GM23338 (cell line): Measurements from ENCODE around the gene CXADR. TPM values are rescaled to one million over a fixed set of nuclear protein-coding genes. Genes with fewer than 3 reads are reported as not detected.

Experiments used
- ATAC-seq: fragments of 200-7000 bp; cut with Tn5 transposase; 3 replicates; pipeline ENCODE4 v1.9.1; 2020
- DNase-seq: peaks from one replicate; pipeline ENCODE4 v3.0.0-alpha.2; 2015; ENCODE audit warnings: low spot score
- H2AFZ ChIP-seq: fragments of 200-600 bp; sonication (generic); 2 replicates; pipeline ENCODE4 v1.8.0; 2016; ENCODE audit warnings: antibody characterized with exemption, mild to moderate bottlenecking, moderate library complexity
- H3F3A ChIP-seq: fragments of 200-600 bp; sonication (generic); replicated peaks from 2 replicates; pipeline ENCODE4 v1.8.0; 2017; ENCODE audit warnings: antibody characterized with exemption, mixed run types, low read depth
- H3K27ac ChIP-seq: fragments of 200-600 bp; sonication (generic); 2 replicates; pipeline ENCODE4 v1.6.1; 2016; ENCODE audit warnings: low read depth
- H3K27me3 ChIP-seq: fragments of 200-600 bp; sonication (generic); 2 replicates; pipeline ENCODE4 v1.8.0; 2016; ENCODE audit warnings: mild to moderate bottlenecking, mixed run types, moderate library complexity; ENCODE audit not compliant: insufficient read depth
- H3K36me3 ChIP-seq: fragments of 200-600 bp; sonication (generic); 2 replicates; pipeline ENCODE4 v1.8.0; 2016; ENCODE audit warnings: mild to moderate bottlenecking; ENCODE audit not compliant: insufficient read depth
- H3K4me1 ChIP-seq: fragments of 200-600 bp; sonication (generic); 2 replicates; pipeline ENCODE4 v1.8.0; 2016; ENCODE audit warnings: mild to moderate bottlenecking, moderate library complexity; ENCODE audit not compliant: insufficient read depth
- H3K4me2 ChIP-seq: fragments of 200-600 bp; sonication (generic); 2 replicates; pipeline ENCODE4 v1.7.1; 2017; ENCODE audit warnings: mixed run types
- H3K4me3 ChIP-seq: fragments of 200-600 bp; sonication (generic); 2 replicates; pipeline ENCODE4 v1.6.1; 2016; ENCODE audit warnings: mixed run types
- H3K79me2 ChIP-seq: fragments of 200-600 bp; sonication (generic); replicated peaks from 2 replicates; pipeline ENCODE4 v1.8.0; 2017; ENCODE audit warnings: mild to moderate bottlenecking; ENCODE audit not compliant: insufficient read depth
- H3K9me2 ChIP-seq: fragments of 200-600 bp; sonication (generic); 2 replicates; pipeline ENCODE4 v1.8.0; 2017; ENCODE audit not compliant: insufficient read depth
- H4K20me1 ChIP-seq: fragments of 200-600 bp; sonication (generic); replicated peaks from 2 replicates; pipeline ENCODE4 v1.8.0; 2017; ENCODE audit warnings: mild to moderate bottlenecking; ENCODE audit not compliant: insufficient read depth
- H3K27ac Mint-ChIP-seq: 2 replicates; pipeline ENCODE4 v1.8.0; 2020; ENCODE audit warnings: inconsistent platforms, mild to moderate bottlenecking, moderate library complexity, mixed read lengths
- H3K27me3 Mint-ChIP-seq: 3 replicates; pipeline ENCODE4 v1.8.0; 2022; ENCODE audit warnings: low read depth, mild to moderate bottlenecking, moderate library complexity, mixed read lengths, inconsistent platforms; ENCODE audit not compliant: insufficient read depth, poor library complexity
- H3K36me3 Mint-ChIP-seq: 3 replicates; pipeline ENCODE4 v1.8.0; 2021; ENCODE audit warnings: low read depth, mild to moderate bottlenecking, inconsistent platforms, moderate library complexity, mixed read lengths
- H3K4me1 Mint-ChIP-seq: 3 replicates; pipeline ENCODE4 v1.8.0; 2020; ENCODE audit warnings: mild to moderate bottlenecking, inconsistent platforms, mixed read lengths
- H3K4me3 Mint-ChIP-seq: 3 replicates; pipeline ENCODE4 v1.8.0; 2021; ENCODE audit warnings: moderate library complexity, mild to moderate bottlenecking, inconsistent platforms, mixed read lengths
- H3K9me3 Mint-ChIP-seq: 3 replicates; pipeline ENCODE4 v1.8.0; 2020; ENCODE audit warnings: moderate library complexity, mild to moderate bottlenecking, inconsistent platforms, mixed read lengths
- CREB1 ChIP-seq: fragments of 250-450 bp; sonication (Bioruptor Pico); IDR thresholded peaks from 2 replicates; pipeline ENCODE4 v1.5.0; 2020; ENCODE audit warnings: low read depth, mild to moderate bottlenecking, moderate library complexity
- CTCF ChIP-seq, 2 experiments: fragments of 200-600 bp in 1 of 2; sonication (generic) in 1 of 2; conservative IDR thresholded peaks; 2 replicates each; pipeline versions ENCODE4 v1.5.1 to v1.6.1; 2016 to 2017; ENCODE audit warnings: antibody characterized with exemption in 2 of 2, low read depth in 2 of 2, mild to moderate bottlenecking in 2 of 2, moderate library complexity in 1 of 2
- EZH2 ChIP-seq: fragments of 200-600 bp; sonication (generic); IDR thresholded peaks from one replicate; pipeline ENCODE4 v1.8.0; 2017; ENCODE audit warnings: antibody characterized with exemption, mild to moderate bottlenecking, low read depth; ENCODE audit not compliant: unreplicated experiment
- JUNB ChIP-seq: IDR thresholded peaks from one replicate; pipeline ENCODE4 v1.6.1; 2016; ENCODE audit warnings: antibody characterized with exemption; ENCODE audit not compliant: unreplicated experiment
- POLR2AphosphoS5 ChIP-seq: IDR thresholded peaks from 2 replicates; pipeline ENCODE4 v1.6.1; 2016; ENCODE audit warnings: antibody characterized with exemption, low read depth
- ZNF114 ChIP-seq: fragments of 250-450 bp; sonication (Bioruptor Pico); IDR thresholded peaks from 2 replicates; pipeline ENCODE4 v1.5.0; 2020; ENCODE audit warnings: mild to moderate bottlenecking, moderate library complexity
- ZNF462 ChIP-seq: fragments of 250-450 bp; sonication (Bioruptor Pico); IDR thresholded peaks from 2 replicates; pipeline ENCODE4 v1.5.0; 2020; ENCODE audit warnings: mild to moderate bottlenecking, moderate library complexity
- polyA plus RNA-seq: library from polyadenylated mRNA; unstranded; fragments of >200 nt; fragmentation: Nextera tagmentation; extraction: Ambion mirVana; gene quantifications from 2 replicates; pipeline ENCODE4 v1.2.1, GENCODE V29; 2016
- total RNA-seq: library from RNA; depleted of rRNA; stranded (reverse); fragments of >200 nt; shearing (Covaris generic); gene quantifications from 2 replicates; pipeline ENCODE4 v1.2.3, GENCODE V29; 2014
- TF ChIP-seq, protein P1 (sequence below): IDR thresholded peaks from 2 replicates; pipeline ENCODE4 v1.6.1; 2016; ENCODE audit warnings: antibody characterized with exemption

The CXADR gene
- total and polyA plus RNA-seq, 2 experiments from 2014 or later: 126 to 207 TPM

DNA sequence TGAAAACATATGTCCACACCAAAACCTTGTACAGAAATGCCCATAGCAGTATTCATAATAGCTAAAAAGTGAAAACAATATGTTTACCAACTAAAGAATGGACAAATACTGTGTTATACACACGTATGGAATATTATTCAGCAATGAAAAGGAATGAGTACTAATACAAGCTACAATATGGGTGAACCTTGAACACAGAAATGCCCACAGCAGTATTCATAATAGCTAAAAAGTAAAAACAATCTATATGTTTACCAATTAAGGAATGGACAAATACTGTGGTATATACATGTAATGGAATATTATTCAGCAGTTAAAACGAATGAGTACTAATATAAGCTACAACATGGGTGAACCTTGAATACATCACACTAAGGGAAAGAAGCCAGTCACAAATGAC, 96.8 kb downstream of the CXADR start (continued):
- TF ChIP-seq ZNF462 (CRISPR knock-in tag) (no peak), POLR2AphosphoS5 (no peak), CREB1 (CRISPR knock-in tag) (no peak), EZH2 (no peak), ZNF114 (CRISPR knock-in tag) (no peak)
- TF ChIP-seq, protein P1, sequence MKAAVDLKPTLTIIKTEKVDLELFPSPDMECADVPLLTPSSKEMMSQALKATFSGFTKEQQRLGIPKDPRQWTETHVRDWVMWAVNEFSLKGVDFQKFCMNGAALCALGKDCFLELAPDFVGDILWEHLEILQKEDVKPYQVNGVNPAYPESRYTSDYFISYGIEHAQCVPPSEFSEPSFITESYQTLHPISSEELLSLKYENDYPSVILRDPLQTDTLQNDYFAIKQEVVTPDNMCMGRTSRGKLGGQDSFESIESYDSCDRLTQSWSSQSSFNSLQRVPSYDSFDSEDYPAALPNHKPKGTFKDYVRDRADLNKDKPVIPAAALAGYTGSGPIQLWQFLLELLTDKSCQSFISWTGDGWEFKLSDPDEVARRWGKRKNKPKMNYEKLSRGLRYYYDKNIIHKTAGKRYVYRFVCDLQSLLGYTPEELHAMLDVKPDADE: no peak

- no peak overlapping the region for H2AFZ ChIP-seq
- TF ChIP-seq, protein P1: no peak
- TF ChIP-seq POLR2AphosphoS5 (no peak), JUNB (no peak), CTCF (conservative IDR thresholded peaks at IDR 0.05; ENCODE audit: low read depth in 2 of 2) (no peak)
Observed at GRCh38 chr21:17610911-17611310, 98.1 kb downstream of the CXADR start.

More at GRCh38 chr21:17610911-17611310, 98.1 kb downstream of the CXADR start:
- H3K36me3 Mint-ChIP-seq: peaks cover 34% of the 10 kb centered on the region
- Histone ChIP-seq H3K9me2 (no peaks in the 10 kb centered on the region), H3F3A (no peaks in the 10 kb centered on the region), H3K27me3 (peaks cover 21% of the 10 kb centered on the region), H3K36me3 (no peaks in the 10 kb centered on the region; the same call in 1 of the 2 replicates), H3K27ac (no peak overlapping the region), H3K79me2 (peaks cover 54% of the 10 kb centered on the region), H4K20me1 (peaks cover 10% of the 10 kb centered on the region), H3K4me2 (peak overlapping the region; percentile 98), H3K4me3 (peak overlapping the region; percentile 95), H3K4me1 (peaks cover 11% of the 10 kb centered on the region)
- DNase-seq (no peak), ATAC-seq (no peak)
- peak overlapping the region; percentile 80 for H3K4me3 Mint-ChIP-seq
- H3K4me1 Mint-ChIP-seq: peaks cover 13% of the 10 kb centered on the region
- H3K27me3 Mint-ChIP-seq: peaks cover 12% of the 10 kb centered on the region
- H3K27ac Mint-ChIP-seq: no peak overlapping the region
- no peaks in the 10 kb centered on the region for H3K9me3 Mint-ChIP-seq
